C1 segment of cervical spinal cord (tissue), 14 donors: ENCODE measurements around the gene ARHGDIG.
A peak's percentile ranks its signal among the peaks of the same experiment; 100 is the strongest.

ENCODE experiments used
- DNase-seq, 14 donors: peaks; one replicate each; lab custom pipeline; 2025; lab: John Stamatoyannopoulos, UW

The ARHGDIG gene

GRCh38 chr16:296806-297510, 16.6 kb downstream of the ARHGDIG start:
- no peak for DNase-seq

- no peak for DNase-seq
Measured at GRCh38 chr16:297832-298231, 17.4 kb downstream of the ARHGDIG start.

GRCh38 chr16:301235-301634, 20.8 kb downstream of the ARHGDIG start:
- DNase-seq: no peak

- no peak for DNase-seq
Measured at GRCh38 chr16:301950-302349, 21.6 kb downstream of the ARHGDIG start.

- DNase-seq: no peak
Measured at GRCh38 chr16:303760-304505, 23.5 kb downstream of the ARHGDIG start.

- no peak for DNase-seq
Measured at GRCh38 chr16:305916-306626, 25.7 kb downstream of the ARHGDIG start.

GRCh38 chr16:306911-307370, 26.6 kb downstream of the ARHGDIG start:
- peak in 1 of 14 donors; percentile 65 for DNase-seq

- DNase-seq: no peak
Measured at GRCh38 chr16:307691-308312, 27.4 kb downstream of the ARHGDIG start.

GRCh38 chr16:309476-309875, 29.1 kb downstream of the ARHGDIG start:
- DNase-seq: no peak

GRCh38 chr16:311725-312124, 31.3 kb downstream of the ARHGDIG start:
- DNase-seq: no peak

- peak in 1 of 14 donors; percentile 74 for DNase-seq
Measured at GRCh38 chr16:314351-314750, 34.0 kb downstream of the ARHGDIG start.

- no peak for DNase-seq
Measured at GRCh38 chr16:314795-315299, 34.5 kb downstream of the ARHGDIG start.

- DNase-seq: no peak
Measured at GRCh38 chr16:316741-317464, 36.5 kb downstream of the ARHGDIG start.

- no peak for DNase-seq
Measured at GRCh38 chr16:317583-317982, 37.2 kb downstream of the ARHGDIG start.

- DNase-seq: no peak
Measured at GRCh38 chr16:318628-319027, 38.2 kb downstream of the ARHGDIG start.

- no peak for DNase-seq
Measured at GRCh38 chr16:320206-320605, 39.8 kb downstream of the ARHGDIG start.

- DNase-seq: no peak
Measured at GRCh38 chr16:321532-321931, 41.1 kb downstream of the ARHGDIG start.

- DNase-seq: no peak
Measured at GRCh38 chr16:322476-323143, 42.2 kb downstream of the ARHGDIG start.

GRCh38 chr16:324201-324450, 43.7 kb downstream of the ARHGDIG start:
- no peak for DNase-seq

GRCh38 chr16:324451-325334, 44.3 kb downstream of the ARHGDIG start:
- no peak for DNase-seq
